DLD1 (cell line): ENCODE results near the gene OR52N4.
"Not testable (repeated sequence)": the region's sequence is repeated elsewhere in the genome, so short reads cannot be mapped to it uniquely, and the experiment has no call there.

Experiments
- in situ Hi-C: cut with HindIII; loops from 2 replicates; pipeline ENCODE4 v1.10.0; 2017; ENCODE audit warnings: low sequenced_read_pairs

OR52N4 gene

GRCh38 chr11:5753943-5754342, at the start of gene OR52N4:
TSS of gene OR52N4 (plus strand) at chr11:5754243. CDS start at chr11:5754741, 498 bp downstream.
- in situ Hi-C loops = no loop called here

DNA sequence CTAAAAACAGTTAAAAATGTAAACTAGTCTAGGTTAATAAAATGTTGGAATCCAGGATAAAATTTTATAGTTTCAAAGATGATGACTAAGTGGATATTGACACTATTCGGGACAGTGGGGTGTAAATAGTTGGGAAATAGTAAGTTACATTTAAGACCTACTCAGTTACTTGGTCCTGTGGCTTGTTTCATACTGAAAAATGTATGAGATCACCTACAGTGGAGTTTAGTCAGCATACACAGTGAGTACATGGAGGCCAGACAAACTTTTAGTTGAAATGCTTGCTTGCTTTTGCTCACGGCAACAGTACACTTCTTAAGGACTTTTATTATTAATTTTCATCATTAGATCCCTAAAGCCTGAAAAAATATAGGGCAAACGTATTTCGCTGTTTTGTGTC, 48.4 kb upstream of the OR52N4 start:
- in situ Hi-C loops = no loop called here

DNA sequence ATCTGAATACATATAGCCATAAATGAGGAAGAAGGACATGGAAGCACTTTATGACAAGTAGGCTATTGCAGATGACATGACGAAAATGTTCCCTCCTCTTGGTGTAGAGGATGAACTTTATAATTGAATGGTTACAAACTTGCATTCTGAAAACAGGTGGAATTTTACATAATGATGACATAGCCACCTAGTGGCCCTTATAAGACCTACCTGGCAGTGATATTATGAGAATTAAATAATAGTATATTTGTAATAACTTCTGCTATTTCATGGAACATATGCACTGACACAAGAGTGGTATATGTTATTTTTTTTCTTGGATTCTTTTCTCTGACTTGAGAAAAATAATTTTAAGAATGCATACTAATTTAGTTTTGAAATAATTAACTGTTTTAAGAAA, 41.5 kb upstream of the OR52N4 start:
- in situ Hi-C loops = no loop called here

- in situ Hi-C loops = no loop called here
These were observed 40.3 kb upstream of the OR52N4 start for GRCh38 chr11:5713695-5714094.

- in situ Hi-C loops = not testable (repeated sequence)
These were observed 37.5 kb upstream of the OR52N4 start for GRCh38 chr11:5716518-5716917.

DNA sequence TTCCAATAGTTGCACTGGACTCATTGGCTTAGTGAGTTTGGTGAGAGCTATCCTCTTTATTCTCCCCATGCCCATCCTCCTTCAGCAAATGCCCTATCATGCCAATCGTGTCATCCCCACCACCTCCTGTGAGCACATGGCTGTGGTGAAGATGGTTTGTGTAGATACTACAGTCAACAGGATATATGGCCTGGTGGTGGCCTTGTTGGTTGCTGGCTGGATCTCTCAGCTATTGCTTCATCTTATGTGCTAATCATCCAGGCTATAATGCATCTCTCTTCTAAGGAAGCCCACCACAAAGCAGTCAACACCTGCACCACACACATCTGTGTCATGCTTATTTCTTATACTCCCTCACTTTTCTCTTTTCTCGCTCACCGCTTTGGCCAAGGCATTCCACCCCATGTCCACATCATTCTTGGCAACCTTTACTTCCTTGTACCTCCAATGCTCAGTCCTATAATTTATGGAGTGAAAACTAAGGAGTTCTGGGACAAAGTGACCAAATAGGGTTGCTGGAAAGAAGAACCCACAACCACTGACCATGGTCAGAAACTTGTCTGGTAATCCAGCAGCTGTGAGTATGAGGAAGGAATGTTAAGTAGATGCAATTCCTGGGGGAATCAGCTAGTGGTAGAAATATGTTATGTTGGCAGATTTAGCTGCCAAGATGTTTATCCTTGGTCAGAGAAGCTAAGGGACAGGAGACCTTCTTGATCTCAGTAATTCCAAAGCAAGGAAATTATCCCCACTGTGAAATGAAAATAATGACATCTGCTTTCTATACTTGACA, 34.1 kb upstream of the OR52N4 start:
- in situ Hi-C loops = no loop called here

GRCh38 chr11:5722622-5723021, 31.4 kb upstream of the OR52N4 start:
- in situ Hi-C loops = no loop called here

DNA sequence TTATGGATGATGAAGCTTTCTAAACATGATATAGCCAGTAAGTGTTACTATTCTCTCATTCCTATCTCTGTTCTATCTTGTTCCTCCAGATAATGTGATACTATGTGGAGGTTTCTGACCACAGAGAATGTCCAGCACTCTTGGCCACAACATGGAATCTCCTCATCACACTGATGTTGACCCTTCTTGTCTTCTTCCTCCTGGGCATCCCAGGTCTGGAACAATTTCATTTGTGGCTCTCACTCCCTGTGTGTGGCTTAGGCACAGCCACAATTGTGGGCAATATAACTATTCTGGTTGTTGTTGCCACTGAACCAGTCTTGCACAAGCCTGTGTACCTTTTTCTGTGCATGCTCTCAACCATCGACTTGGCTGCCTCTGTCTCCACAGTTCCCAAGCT, 27.7 kb upstream of the OR52N4 start:
- in situ Hi-C loops = no loop called here

GRCh38 chr11:5727691-5728090, 26.4 kb upstream of the OR52N4 start:
- in situ Hi-C loops = no loop called here

GRCh38 chr11:5736396-5736795, 17.6 kb upstream of the OR52N4 start, which contains the start of gene OR56B1:
TSS of gene OR56B1 (plus strand) at chr11:5736448. CDS start at chr11:5736517, 69 bp downstream.
- in situ Hi-C loops = no loop called here

- in situ Hi-C loops = no loop called here
These were observed 17.0 kb upstream of the OR52N4 start for GRCh38 chr11:5737091-5737490.

- in situ Hi-C loops = no loop called here
These were observed 16.2 kb upstream of the OR52N4 start for GRCh38 chr11:5737670-5738392.

- in situ Hi-C loops = no loop called here
These were observed 15.6 kb upstream of the OR52N4 start for GRCh38 chr11:5738431-5738830.

GRCh38 chr11:5746614-5747013, 7.4 kb upstream of the OR52N4 start:
- in situ Hi-C loops = no loop called here

DNA sequence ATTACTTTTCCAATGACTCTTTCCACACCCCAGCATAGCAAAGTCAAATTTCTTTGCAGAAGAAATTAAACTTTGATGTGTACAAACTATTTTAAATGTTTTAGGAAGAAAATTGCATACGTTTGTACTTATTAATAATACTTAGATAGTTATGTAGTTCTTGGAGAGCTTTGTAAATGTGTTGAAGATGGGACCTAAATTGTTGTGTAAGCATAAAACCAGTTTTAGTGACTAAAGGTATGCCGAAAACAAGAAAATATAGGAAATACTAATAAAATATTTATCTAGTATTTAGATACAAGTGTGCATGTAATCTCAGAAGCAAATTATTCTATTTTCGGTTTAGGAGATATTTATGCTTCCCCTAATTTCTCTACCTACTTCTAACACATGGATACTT, 4.2 kb upstream of the OR52N4 start:
- in situ Hi-C loops = no loop called here

- in situ Hi-C loops = no loop called here
These were observed 13.0 kb downstream of the OR52N4 start for GRCh38 chr11:5767056-5767455.

- in situ Hi-C loops = no loop called here
These were observed 29.2 kb downstream of the OR52N4 start, which contains the start of gene OR52N5 for GRCh38 chr11:5783255-5783654. TSS of gene OR52N5 (minus strand) at chr11:5783355. CDS start at chr11:5778634, 4,721 bp downstream.

GRCh38 chr11:5791165-5791564, 37.1 kb downstream of the OR52N4 start, which contains the start of gene OR52N1:
TSS of gene OR52N1 (minus strand) at chr11:5791265. CDS start at chr11:5788816, 2,449 bp downstream.
- in situ Hi-C loops = no loop called here

DNA sequence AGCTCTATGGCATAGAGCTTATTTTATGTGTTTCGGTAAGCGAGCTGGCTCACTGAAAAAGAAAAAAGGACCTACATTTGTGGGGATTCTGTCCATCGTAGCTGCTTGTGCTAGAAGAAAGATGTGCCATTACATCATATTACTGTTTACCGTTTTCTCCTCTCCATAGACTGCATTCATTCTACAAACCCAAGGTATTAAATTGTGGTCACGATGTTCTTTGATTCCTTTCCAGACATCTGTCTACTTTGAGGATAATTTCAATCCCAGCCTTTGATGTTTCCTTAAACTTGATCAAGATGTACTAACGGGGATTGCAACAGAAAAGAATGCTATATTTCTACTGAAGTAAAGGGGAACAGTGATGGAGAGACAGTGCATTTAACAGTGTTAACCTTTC, 42.5 kb downstream of the OR52N4 start:
- in situ Hi-C loops = no loop called here

GRCh38 chr11:5803982-5804381, 49.9 kb downstream of the OR52N4 start:
- in situ Hi-C loops = no loop called here
